Stimulated activated CD4-positive, alpha-beta T cell treated with anti-CD3 and anti-CD28 coated beads, Interleukin-4, amount 100 ng/mL, for 48 hours (primary cell): ENCODE results near the gene GPR84.
"Not testable (repeated sequence)": the region's sequence is repeated elsewhere in the genome, so short reads cannot be mapped to it uniquely, and the experiment has no call there.

Source experiments
- DNase-seq, 2 donors: peaks; one replicate each; pipeline ENCODE4 v3.0.0-alpha.2; 2020; ENCODE audit warnings: low read depth in 2 of 2

GPR84 gene

DNA sequence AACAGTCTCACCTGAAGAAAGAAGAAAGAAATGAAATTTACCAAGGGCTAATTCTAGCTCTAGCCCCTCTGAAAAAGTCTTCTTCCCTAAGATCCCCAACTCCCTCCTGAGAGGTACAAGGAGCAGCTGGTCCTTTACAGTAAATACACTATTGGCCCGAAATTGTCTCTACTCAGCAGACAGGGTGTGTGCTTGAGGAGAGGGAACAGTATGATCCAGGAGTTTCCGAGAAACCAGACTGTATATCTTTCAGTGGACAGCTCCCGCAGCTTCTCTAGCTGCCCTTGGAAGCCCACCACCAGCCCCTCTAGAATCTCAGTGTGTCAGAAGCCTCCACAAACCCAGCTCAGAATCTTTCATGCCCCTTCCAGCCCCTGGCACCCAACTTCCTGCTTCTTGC, 8.1 kb downstream of the GPR84 start:
- DNase-seq: no peak

DNA sequence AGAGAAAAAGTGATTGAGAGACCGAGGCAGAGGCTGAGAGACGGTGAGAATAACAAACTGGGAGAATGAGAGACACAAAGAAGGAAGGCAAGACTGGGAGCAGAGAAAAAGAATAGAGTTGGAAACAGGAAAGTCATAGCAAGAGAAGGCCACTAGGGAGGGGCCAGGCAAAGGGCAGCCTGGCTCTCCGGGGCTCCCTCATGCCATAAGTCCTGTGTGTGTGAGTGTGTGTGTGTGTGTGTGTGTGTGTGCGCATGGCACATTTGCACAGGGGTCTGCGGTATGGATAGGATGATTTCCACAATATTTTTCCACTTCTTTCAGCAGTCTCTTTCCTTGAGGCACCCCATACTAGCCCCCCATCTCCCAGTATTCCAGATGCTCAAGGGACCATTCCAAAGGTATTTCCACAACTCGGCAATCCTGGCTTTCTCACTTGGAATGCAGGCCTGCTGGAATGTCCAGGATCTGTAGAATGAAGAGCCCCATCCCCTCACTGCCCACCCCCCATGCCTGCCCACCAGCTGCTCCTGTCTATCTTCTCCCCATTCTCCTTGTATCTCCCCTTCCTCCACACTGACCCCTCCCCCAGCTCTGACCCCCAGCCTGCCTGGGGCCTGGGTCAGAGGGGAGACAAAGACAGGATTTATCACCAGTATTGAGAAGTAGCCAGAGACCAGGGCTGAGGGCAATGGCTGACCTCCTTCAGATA, 9.0 kb downstream of the GPR84 start:
- no peak for DNase-seq

GRCh38 chr12:54354271-54354670, 10.0 kb downstream of the GPR84 start:
- not testable (repeated sequence) for DNase-seq

GRCh38 chr12:54352891-54353874, 11.1 kb downstream of the GPR84 start:
- DNase-seq: no peak

DNA sequence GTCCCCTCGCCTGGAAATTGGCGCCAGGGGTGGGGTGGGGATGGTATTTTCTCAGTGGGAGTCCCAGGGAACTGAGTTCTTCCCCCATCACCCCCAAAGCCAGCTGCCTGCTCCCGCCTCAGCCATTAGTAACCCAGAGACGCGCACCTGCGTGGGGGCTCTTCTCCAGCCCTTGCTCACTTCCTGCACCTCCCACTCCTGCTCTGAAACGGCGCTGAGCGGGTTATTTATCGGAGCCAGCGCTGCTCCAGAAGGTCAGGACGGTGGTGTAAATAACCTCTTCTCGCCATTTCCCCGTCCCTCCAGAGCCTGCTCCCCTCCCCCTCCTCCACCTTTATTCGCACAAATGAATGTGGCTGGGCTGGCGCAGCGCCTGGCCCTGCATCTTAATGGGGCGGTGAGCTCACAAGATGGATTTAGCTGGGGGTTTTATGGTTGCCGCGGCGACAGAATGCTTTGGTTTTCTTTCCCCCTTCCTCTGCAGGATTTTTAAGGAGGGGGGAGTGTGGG, 12.2 kb downstream of the GPR84 start:
- DNase-seq: no peak

- DNase-seq: no peak
Measured at GRCh38 chr12:54351341-54351740, 12.9 kb downstream of the GPR84 start.

- DNase-seq: no peak
Measured at GRCh38 chr12:54350743-54351142, 13.5 kb downstream of the GPR84 start.

DNA sequence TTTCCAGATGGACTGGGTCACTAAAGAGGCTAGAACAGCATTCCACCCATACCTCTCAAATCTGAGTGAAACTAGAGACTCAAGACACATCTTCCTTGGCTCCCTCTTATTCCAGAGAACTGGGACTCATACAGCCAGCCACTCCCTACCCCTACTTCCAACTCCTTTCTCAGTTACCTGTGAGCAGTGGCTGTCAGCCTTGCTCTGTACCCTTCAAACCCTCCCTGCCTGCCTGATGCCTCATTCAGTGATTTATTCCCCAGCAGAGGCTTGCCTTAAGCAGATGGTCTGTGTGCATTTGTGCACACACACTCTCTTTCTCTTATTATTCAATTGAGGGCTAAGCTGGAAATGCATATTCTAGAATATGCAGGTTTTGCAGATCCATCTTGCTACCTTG, 14.6 kb downstream of the GPR84 start:
- DNase-seq: no peak

- no peak for DNase-seq
Measured at GRCh38 chr12:54349036-54349435, 15.2 kb downstream of the GPR84 start.

DNA sequence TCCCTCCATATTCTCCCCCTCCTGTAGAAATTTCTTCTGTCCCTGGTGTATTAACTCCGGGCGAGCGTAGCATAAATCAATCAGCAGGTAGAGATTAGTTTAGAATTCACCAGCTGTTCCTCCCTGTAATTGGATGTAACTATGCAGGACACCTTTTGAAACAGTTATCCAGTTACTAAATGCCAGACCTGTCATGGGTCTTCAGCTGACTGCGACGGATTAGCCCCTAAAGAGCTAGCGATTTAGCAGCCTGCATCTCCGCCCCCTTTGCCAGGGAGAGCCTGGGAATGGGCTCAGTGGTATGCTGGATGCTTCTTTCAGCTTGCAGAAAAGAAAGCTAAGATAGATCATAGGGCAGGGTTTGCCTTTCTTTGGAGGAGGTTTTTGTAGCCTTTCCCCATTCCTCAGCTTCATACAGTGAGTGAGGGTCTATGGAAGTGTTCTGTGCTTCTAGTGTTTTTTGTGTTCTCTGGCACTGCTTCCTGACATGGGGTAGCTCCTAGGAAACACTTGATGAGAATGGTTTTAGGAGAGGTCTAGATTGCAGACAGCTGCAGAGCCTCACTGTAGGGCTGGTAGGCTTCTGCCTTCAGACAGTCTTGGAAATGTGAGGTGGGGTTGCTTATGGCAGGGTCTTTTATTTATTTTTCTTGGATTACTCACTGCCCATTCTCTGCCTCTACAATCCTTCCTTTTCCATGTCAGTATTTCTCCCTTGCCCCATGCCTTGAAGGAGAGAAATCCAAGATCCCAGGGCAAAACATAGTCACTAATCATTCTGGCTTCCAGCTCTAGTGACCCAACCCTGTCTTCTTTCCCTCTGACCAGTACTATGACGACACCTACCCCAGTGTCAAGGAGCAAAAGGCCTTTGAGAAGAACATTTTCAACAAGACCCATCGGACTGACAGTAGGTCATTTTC, 22.6 kb downstream of the GPR84 start:
- no peak for DNase-seq

DNA sequence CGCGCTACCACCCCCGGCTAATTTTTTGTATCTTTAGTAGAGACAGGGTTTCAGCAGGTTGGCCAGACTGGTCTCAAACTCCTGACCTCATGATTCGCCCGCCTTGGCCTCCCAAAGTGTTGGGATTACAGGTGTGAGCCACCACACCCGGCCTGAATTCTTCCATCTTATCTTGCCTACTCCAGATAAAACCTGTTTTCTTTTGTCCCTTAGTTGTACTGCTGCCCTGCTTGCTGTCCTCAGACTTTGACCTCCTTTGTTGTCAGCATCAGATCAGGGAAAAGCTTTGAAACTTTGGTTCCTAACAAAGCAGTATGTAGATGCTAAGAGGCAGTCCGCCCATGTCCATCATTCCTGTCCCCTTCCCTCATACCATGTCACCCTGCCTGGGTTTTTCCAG, 23.4 kb downstream of the GPR84 start:
- no peak for DNase-seq

DNA sequence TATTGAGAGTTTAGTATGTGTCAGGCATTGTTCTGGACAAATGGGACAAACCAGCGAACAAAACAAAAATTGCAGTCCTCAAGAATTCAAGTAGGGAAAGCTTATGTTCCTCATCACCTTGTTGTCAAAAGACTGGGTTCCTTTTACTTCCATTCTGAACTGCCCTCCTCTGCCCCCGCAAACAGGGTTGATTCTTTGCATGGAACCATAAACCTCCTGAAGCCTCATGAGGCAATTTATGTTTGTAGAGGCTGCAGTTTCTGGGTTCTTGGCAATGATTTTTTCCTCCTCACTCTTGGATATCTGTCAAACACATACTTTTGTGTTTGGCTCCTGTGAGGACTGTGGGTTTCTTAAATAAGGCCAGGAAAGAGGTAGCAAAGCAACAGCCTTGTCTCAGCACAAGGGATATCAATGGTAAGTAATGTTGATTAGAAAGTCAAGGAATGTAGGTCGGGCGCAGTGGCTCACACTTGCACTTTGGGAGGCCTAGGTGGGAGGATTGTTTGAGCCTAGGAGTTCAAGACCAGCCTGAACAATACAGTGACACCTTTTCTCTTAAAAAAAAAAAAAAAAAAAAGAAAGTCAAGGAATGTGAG, 25.5 kb downstream of the GPR84 start:
- DNase-seq: no peak

DNA sequence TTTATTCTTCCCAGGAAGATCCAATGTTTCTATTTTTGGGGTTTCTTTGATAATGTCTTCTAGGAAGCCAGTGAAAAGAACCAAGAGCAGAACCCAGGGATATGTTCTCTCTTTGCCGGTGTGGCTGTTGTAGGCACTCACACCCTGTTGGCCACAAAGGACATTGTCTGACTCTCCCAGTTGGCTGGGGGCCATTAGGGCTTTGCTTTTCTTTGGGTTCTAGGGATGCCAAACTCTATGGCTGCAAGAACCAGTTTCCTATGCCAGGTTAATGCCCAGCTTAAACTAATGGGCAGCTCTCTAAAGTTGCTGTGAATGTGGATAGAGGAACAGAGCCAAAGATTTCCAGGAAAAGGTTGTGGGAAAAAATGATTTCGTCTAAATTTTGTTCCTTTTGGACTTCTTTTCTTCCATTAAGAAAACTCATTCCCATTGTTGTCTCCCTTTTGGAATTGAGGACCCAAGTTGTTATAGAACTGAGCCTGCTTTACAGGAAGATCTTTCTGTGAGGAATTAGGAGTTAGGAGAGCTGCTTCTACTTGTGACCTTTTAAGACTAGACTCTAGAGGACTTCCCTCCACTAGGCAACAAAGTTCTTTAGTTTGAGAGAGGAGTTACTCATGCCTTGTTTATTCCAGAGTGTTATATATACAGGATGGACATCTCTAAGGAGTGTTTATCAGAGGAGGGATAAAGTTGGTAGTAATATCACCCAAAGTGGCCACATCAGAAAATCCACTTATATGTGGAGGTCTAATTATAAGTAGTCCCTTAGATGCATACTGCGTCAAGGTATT, 26.2 kb downstream of the GPR84 start:
- no peak for DNase-seq

GRCh38 chr12:54337280-54337842, 26.9 kb downstream of the GPR84 start:
- no peak for DNase-seq

GRCh38 chr12:54333420-54334034, 30.8 kb downstream of the GPR84 start:
- DNase-seq: no peak

GRCh38 chr12:54331461-54331860, 32.8 kb downstream of the GPR84 start:
- no peak for DNase-seq

GRCh38 chr12:54330442-54330841, 33.8 kb downstream of the GPR84 start:
- no peak for DNase-seq

DNA sequence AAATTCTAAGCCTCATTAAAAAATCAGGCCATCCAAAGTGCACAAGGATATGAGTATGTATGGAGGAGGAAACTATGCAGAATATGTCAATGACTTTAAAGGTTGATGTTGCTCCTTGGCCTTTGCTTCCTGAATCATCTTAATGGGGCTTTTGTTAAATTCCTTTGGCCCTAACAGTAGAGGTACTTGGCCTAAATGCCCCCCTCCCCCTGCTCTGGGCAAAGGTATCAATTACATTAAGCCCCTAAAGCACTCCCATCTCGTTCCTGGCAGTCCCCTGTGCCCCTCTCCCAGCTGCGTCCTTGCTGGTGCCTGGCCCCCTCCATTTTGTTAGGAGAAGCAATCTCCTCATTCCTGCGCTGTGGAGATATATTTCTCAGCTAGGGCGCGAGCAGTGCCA, 34.5 kb downstream of the GPR84 start:
- DNase-seq: no peak

DNA sequence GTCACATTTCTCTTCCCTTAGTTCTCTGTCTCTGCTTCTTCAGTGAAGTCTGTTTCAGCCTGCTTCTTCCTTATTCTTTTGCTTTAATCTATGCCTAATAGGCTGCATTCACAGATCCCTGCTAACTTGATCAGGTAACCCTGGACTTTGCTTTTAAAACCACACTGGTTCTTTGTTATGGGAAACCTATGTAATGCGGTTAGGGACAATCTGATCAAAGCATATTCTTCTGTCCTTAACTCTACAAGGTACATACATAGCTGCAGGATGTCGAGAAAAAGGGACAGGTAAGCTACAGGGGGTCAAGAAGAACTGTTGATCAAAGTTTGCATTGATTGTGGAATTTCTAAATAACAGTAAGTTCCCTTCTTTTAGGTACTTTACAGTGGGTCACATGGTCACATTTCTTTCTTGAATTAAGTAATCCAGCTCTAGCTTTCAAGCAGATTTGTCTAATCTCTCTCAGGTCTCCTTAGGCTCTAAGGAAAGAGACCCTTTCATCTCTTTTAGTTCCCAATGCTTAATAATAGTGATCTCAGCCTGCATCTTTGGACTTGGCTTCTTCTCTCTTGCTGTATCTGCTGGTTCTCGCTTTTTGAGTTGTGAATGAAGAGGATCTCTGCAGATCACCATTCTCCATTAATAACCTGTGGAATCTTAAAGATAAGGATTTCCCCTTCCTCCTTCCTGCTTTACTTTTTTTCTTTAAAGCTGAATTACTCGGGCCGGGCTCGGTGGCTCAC, 35.5 kb downstream of the GPR84 start:
- DNase-seq: no peak
